SH-SY5Y (cell line): ENCODE results near the gene SEMA3D.

Experiments
- GATA2 ChIP-seq: IDR thresholded peaks from 2 replicates; pipeline ENCODE4 v1.6.1; 2011; ENCODE audit warnings: mild to moderate bottlenecking, low read depth, low read length
- GATA3 ChIP-seq: IDR thresholded peaks from 2 replicates; pipeline ENCODE4 v1.6.1; 2011; ENCODE audit warnings: low read depth, mild to moderate bottlenecking, low read length, moderate library complexity

- no peak for TF ChIP-seq GATA2
- no peak for TF ChIP-seq GATA3
Measured at GRCh38 chr7:85135977-85136376, 50.9 kb downstream of the SEMA3D start.
